Measurements from ENCODE around the gene SEMA3C. TPM values are rescaled to one million over a fixed set of nuclear protein-coding genes. Genes with fewer than 3 reads are reported as not detected.

Gene SEMA3C
- total and polyA plus RNA-seq, 4 experiments from 2014 or later = 0.47 to 0.50 TPM; not detected in 2

DNA sequence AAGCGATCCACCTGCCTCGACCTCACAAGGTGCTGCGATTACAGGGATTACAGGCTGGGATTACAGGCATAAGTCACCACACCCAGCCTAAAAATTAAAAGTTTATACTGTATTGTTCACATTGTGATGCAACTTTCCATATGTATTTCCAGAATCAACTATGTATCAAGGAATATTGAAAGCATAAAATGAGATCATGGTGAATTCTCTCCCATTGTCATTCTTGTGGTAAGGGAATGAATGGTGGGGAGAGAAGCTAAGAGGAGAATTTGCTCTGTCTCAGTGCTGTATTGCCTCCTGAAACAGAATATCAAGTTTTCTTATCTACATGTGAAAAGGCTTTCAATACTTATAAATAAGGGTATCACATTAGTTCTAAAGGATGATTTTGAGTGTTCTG lies 198.7 kb downstream of the SEMA3C start:
- Mint-ChIP-seq H3K4me3 (no peak overlapping the region), H3K4me1 (no peaks in the 10 kb centered on the region), H3K27me3 (no peaks in the 10 kb centered on the region), H3K27ac (no peak overlapping the region), H3K36me3 (no peaks in the 10 kb centered on the region), H3K9me3 (peaks cover 2 to 8% (median 4%) of the 10 kb centered on the region in 8 donors)
- Histone ChIP-seq H3K4me1 (ENCODE audit: insufficient read depth, low read length) (no peaks in the 10 kb centered on the region), H3K36me3 (ENCODE audit: insufficient read depth, low read length) (no peaks in the 10 kb centered on the region), H3K9me3 (ENCODE audit: control insufficient read depth in 1 of 2, low read length in 2 of 2) (no peaks in the 10 kb centered on the region), H3K27ac (ENCODE audit: low read depth, low read length) (no peak overlapping the region), H3K4me3 (ENCODE audit: low read length in 2 of 2) (no peak overlapping the region), H3K27me3 (ENCODE audit: insufficient read depth, low read length) (no peaks in the 10 kb centered on the region)
- ChIA-PET POLR2A (ENCODE audit: partially characterized antibody) (no interaction called here), CTCF (ENCODE audit: partially characterized antibody) (no interaction called here)
- no peak for DNase-seq
- intact Hi-C loops (cut with micrococcal nuclease) = no loop called here

DNA sequence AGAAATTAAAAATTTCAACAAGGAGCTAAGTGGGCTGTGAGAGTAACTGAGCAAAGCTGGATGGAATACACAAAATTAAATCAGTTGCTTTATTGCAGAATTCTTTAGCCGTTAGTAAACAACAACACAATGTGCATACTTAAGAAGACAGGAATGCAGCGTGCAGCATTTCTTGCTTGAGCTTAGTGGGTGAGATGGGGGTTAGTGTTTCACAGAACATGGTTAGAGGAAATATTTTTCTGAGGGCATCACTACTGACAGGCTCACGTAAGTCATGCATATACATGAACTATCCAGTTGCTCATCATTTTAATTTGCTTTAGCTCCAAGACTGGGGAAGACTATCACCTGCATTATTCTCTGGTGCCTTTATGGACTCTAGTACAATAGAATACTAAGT lies 199.6 kb downstream of the SEMA3C start:
- Mint-ChIP-seq H3K27ac (no peak overlapping the region), H3K36me3 (no peaks in the 10 kb centered on the region), H3K4me1 (no peaks in the 10 kb centered on the region), H3K4me3 (no peak overlapping the region), H3K9me3 (peaks cover 2 to 8% (median 4%) of the 10 kb centered on the region in 8 donors), H3K27me3 (no peaks in the 10 kb centered on the region)
- H3K36me3 ChIP-seq (ENCODE audit: insufficient read depth, low read length) = no peaks in the 10 kb centered on the region
- no peaks in the 10 kb centered on the region for H3K27me3 ChIP-seq (ENCODE audit: insufficient read depth, low read length)
- CTCF ChIA-PET (ENCODE audit: partially characterized antibody) = no interaction called here
- no peaks in the 10 kb centered on the region for H3K9me3 ChIP-seq (ENCODE audit: control insufficient read depth in 1 of 2, low read length in 2 of 2)
- POLR2A ChIA-PET (ENCODE audit: partially characterized antibody) = no interaction called here
- no peaks in the 10 kb centered on the region for H3K4me1 ChIP-seq (ENCODE audit: insufficient read depth, low read length)
- no peak for DNase-seq
- H3K4me3 ChIP-seq (ENCODE audit: low read length in 2 of 2) = no peak overlapping the region
- no peak overlapping the region for H3K27ac ChIP-seq (ENCODE audit: low read depth, low read length)
- intact Hi-C loops (cut with micrococcal nuclease) = no loop called here

DNA sequence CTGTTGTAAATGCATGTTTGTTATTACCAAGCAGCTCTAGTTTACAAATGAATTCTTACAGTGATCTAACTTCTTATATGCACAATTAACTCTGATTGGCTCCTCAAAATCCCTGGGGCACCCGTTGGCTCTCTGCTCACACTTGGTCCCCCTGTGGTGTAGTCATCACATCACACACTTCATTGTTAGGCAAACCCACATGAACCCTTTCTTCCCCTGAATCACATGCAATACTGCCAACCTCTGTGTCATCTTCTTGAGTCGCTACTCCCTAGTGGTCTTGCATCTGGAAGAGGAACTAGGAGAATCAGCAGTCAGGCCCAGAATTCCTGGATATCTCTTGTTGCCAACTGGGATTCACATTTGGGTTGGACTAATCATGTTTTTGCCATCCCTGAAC lies 207.3 kb downstream of the SEMA3C start:
- no peak overlapping the region for H3K27ac Mint-ChIP-seq
- no peak for DNase-seq
- Histone ChIP-seq H3K27ac (ENCODE audit: low read depth, low read length) (no peak overlapping the region), H3K4me1 (ENCODE audit: insufficient read depth, low read length) (no peaks in the 10 kb centered on the region), H3K4me3 (ENCODE audit: low read length in 2 of 2) (no peak overlapping the region), H3K9me3 (ENCODE audit: control insufficient read depth in 1 of 2, low read length in 2 of 2) (no peaks in the 10 kb centered on the region), H3K27me3 (ENCODE audit: insufficient read depth, low read length) (no peaks in the 10 kb centered on the region), H3K36me3 (ENCODE audit: insufficient read depth, low read length) (no peaks in the 10 kb centered on the region)
- POLR2A ChIA-PET (ENCODE audit: partially characterized antibody) = no interaction called here
- H3K36me3 Mint-ChIP-seq = no peaks in the 10 kb centered on the region
- intact Hi-C loops (cut with micrococcal nuclease) = no loop called here
- no peak overlapping the region for H3K4me3 Mint-ChIP-seq
- CTCF ChIA-PET (ENCODE audit: partially characterized antibody) = no interaction called here
- H3K27me3 Mint-ChIP-seq = no peaks in the 10 kb centered on the region
- no peaks in the 10 kb centered on the region for H3K4me1 Mint-ChIP-seq
- H3K9me3 Mint-ChIP-seq = peaks cover 0 to 9% (median under 1%) of the 10 kb centered on the region in 8 donors

DNA sequence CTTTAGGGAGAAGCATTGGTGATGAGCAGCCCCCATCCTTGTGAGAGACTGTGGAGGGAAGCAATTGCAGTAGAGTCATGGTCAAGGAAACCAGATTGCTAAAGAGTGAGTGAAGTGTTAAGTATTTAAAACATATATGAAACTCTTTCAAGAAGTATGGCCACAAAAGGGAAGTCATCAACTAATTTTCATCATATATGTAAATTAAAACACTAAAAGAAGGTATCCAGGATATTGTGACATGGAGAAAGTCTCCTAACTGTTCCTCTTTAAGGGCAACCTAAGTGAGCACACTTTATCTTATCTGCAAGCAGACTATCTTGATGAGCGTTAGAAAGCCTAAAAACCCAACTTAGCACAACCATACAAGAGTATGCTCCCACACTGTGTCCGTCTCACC lies 210.7 kb downstream of the SEMA3C start:
- ChIA-PET CTCF (ENCODE audit: partially characterized antibody) (no interaction called here), POLR2A (ENCODE audit: partially characterized antibody) (no interaction called here)
- intact Hi-C loops (cut with micrococcal nuclease) = no loop called here
- Mint-ChIP-seq H3K9me3 (peaks cover 0 to 9% (median 2%) of the 10 kb centered on the region in 8 donors), H3K27me3 (no peaks in the 10 kb centered on the region), H3K36me3 (no peaks in the 10 kb centered on the region), H3K4me3 (no peak overlapping the region), H3K27ac (no peak overlapping the region), H3K4me1 (no peaks in the 10 kb centered on the region)
- H3K36me3 ChIP-seq (ENCODE audit: insufficient read depth, low read length) = no peaks in the 10 kb centered on the region
- no peaks in the 10 kb centered on the region for H3K4me1 ChIP-seq (ENCODE audit: insufficient read depth, low read length)
- no peaks in the 10 kb centered on the region for H3K9me3 ChIP-seq (ENCODE audit: control insufficient read depth in 1 of 2, low read length in 2 of 2)
- DNase-seq = no peak
- H3K4me3 ChIP-seq (ENCODE audit: low read length in 2 of 2) = no peak overlapping the region
- H3K27ac ChIP-seq (ENCODE audit: low read depth, low read length) = no peak overlapping the region
- no peaks in the 10 kb centered on the region for H3K27me3 ChIP-seq (ENCODE audit: insufficient read depth, low read length)

DNA sequence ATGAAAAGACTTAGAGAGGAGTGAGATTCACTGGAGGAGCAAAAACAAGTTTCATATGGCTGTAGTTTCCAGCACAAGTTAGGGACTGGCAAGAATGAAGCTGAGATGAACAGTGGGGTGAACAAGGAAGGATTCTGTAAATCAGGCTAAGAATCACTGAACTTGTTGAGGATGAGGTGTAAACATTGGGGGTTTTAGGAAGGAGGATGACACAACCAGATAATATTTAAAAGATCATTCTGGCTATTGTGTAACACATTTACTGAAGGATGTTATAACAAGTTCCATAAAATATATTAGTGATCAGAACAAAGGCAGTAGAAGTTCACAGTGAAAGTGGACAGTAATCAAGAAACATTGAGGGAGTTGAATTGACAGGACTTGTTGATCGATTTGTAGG lies 211.5 kb downstream of the SEMA3C start:
- H3K27me3 ChIP-seq (ENCODE audit: insufficient read depth, low read length) = no peaks in the 10 kb centered on the region
- no peak overlapping the region for H3K4me3 ChIP-seq (ENCODE audit: low read length in 2 of 2)
- no peak for DNase-seq
- H3K36me3 Mint-ChIP-seq = no peaks in the 10 kb centered on the region
- H3K36me3 ChIP-seq (ENCODE audit: insufficient read depth, low read length) = no peaks in the 10 kb centered on the region
- H3K27ac Mint-ChIP-seq = no peak overlapping the region
- ChIA-PET CTCF (ENCODE audit: partially characterized antibody) (no interaction called here), POLR2A (ENCODE audit: partially characterized antibody) (no interaction called here)
- no peaks in the 10 kb centered on the region for H3K4me1 Mint-ChIP-seq
- no peaks in the 10 kb centered on the region for H3K27me3 Mint-ChIP-seq
- no peak overlapping the region for H3K4me3 Mint-ChIP-seq
- H3K27ac ChIP-seq (ENCODE audit: low read depth, low read length) = no peak overlapping the region
- intact Hi-C loops (cut with micrococcal nuclease) = no loop called here
- H3K4me1 ChIP-seq (ENCODE audit: insufficient read depth, low read length) = no peaks in the 10 kb centered on the region
- H3K9me3 Mint-ChIP-seq = peaks cover 0 to 9% (median 2%) of the 10 kb centered on the region in 8 donors
- no peaks in the 10 kb centered on the region for H3K9me3 ChIP-seq (ENCODE audit: control insufficient read depth in 1 of 2, low read length in 2 of 2)

DNA sequence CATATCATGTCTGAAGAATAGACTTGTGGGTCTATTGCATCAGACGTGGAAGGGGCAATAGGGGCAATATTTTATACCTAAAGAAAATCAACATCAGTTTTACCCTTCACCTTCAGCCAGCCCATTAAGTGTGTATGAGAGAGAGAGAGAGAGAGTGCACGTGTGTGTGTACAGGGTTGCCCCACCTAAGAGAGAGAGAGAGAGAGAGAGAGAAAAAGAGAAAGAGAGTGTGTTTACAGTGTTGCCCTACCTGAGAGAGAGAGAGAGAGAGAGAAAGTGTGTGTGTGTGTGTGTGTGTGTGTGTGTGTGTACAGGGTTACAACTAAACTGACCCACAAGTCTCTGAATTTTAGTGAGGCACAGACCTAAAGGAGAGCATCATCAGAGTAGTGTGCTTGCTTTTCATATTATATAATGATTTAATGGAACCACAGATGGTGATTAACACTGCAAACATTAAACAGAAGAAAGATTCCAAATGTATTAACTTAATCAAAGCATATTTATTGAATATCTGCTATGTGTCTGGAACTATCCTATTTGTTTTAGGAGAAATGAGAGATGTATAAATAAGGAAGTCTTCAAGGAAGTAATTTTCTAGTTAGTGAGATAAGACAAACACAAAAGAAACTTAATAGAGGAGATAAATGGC lies 213.6 kb downstream of the SEMA3C start:
- Mint-ChIP-seq H3K27me3 (no peaks in the 10 kb centered on the region), H3K36me3 (no peaks in the 10 kb centered on the region), H3K4me3 (no peak overlapping the region), H3K4me1 (no peaks in the 10 kb centered on the region), H3K27ac (no peak overlapping the region), H3K9me3 (peaks cover 0 to 5% (median 1%) of the 10 kb centered on the region in 8 donors)
- Histone ChIP-seq H3K9me3 (ENCODE audit: control insufficient read depth in 1 of 2, low read length in 2 of 2) (no peaks in the 10 kb centered on the region), H3K4me1 (ENCODE audit: insufficient read depth, low read length) (no peaks in the 10 kb centered on the region), H3K27ac (ENCODE audit: low read depth, low read length) (no peak overlapping the region), H3K36me3 (ENCODE audit: insufficient read depth, low read length) (no peaks in the 10 kb centered on the region), H3K4me3 (ENCODE audit: low read length in 2 of 2) (no peak overlapping the region), H3K27me3 (ENCODE audit: insufficient read depth, low read length) (no peaks in the 10 kb centered on the region)
- no peak for DNase-seq
- POLR2A ChIA-PET (ENCODE audit: partially characterized antibody) = no interaction called here
- CTCF ChIA-PET (ENCODE audit: partially characterized antibody) = no interaction called here
- intact Hi-C loops (cut with micrococcal nuclease) = no loop called here

DNA sequence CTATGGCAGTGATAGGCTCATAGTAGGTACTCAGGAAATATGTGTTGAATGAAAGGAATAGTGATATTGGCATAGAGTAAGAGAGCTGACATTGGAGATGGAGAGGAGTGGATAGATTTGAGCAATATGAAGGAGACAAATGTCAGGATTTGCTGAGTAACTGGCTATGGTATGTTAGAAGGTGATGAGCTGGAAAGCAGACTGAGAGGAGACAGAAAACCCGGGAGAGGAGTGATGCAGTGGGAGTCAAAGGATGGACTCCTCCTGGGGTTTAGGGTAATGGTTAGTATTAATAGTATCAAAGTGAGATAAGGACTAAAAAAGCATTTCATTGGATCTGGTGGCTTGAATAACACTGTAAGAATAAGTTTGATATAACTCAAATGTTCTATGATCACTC lies 215.6 kb downstream of the SEMA3C start:
- H3K27ac Mint-ChIP-seq = no peak overlapping the region
- H3K36me3 Mint-ChIP-seq = no peaks in the 10 kb centered on the region
- intact Hi-C loops (cut with micrococcal nuclease) = no loop called here
- ChIA-PET CTCF (ENCODE audit: partially characterized antibody) (no interaction called here), POLR2A (ENCODE audit: partially characterized antibody) (no interaction called here)
- no peaks in the 10 kb centered on the region for H3K4me1 Mint-ChIP-seq
- no peaks in the 10 kb centered on the region for H3K4me1 ChIP-seq (ENCODE audit: insufficient read depth, low read length)
- no peak overlapping the region for H3K27ac ChIP-seq (ENCODE audit: low read depth, low read length)
- no peaks in the 10 kb centered on the region for H3K27me3 Mint-ChIP-seq
- H3K9me3 Mint-ChIP-seq = peaks cover 0 to 4% (median 0%) of the 10 kb centered on the region in 8 donors
- no peak overlapping the region for H3K4me3 Mint-ChIP-seq
- no peak overlapping the region for H3K4me3 ChIP-seq (ENCODE audit: low read length in 2 of 2)
- H3K36me3 ChIP-seq (ENCODE audit: insufficient read depth, low read length) = no peaks in the 10 kb centered on the region
- DNase-seq = no peak
- no peaks in the 10 kb centered on the region for H3K27me3 ChIP-seq (ENCODE audit: insufficient read depth, low read length)
- no peaks in the 10 kb centered on the region for H3K9me3 ChIP-seq (ENCODE audit: control insufficient read depth in 1 of 2, low read length in 2 of 2)

DNA sequence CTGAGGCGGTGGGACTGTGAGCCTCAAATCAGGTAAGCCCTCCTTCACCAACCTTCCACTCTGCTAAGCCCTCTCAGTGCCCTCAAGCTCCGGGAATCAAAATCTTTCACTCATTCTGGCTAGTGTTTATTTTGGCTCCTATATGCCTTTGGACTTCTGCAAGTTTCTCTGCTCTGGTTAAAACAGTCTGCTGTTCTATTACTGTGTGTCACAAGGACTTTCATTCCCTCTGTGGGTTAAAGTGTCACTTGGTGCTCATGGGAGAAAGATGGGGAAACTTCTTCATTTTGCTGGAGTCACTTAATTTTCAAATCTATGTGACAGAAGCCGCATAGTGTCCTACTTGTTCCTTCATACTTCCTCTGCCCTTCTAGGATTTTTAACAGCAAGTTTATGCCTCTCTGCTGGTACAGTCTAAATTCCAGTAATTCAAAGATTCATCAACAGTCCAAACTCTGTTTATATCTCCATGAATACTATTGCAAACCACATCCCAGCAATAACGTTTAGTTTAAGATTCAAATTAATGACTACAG lies 219.1 kb downstream of the SEMA3C start:
- Mint-ChIP-seq H3K36me3 (no peaks in the 10 kb centered on the region), H3K9me3 (peaks cover 0 to 4% (median 0%) of the 10 kb centered on the region in 8 donors), H3K4me3 (no peak overlapping the region), H3K4me1 (no peaks in the 10 kb centered on the region), H3K27me3 (no peaks in the 10 kb centered on the region), H3K27ac (no peak overlapping the region)
- no peak overlapping the region for H3K27ac ChIP-seq (ENCODE audit: low read depth, low read length)
- H3K9me3 ChIP-seq (ENCODE audit: control insufficient read depth in 1 of 2, low read length in 2 of 2) = no peaks in the 10 kb centered on the region
- DNase-seq = no peak
- no peaks in the 10 kb centered on the region for H3K27me3 ChIP-seq (ENCODE audit: insufficient read depth, low read length)
- no peak overlapping the region for H3K4me3 ChIP-seq (ENCODE audit: low read length in 2 of 2)
- POLR2A ChIA-PET (ENCODE audit: partially characterized antibody) = no interaction called here
- H3K4me1 ChIP-seq (ENCODE audit: insufficient read depth, low read length) = no peaks in the 10 kb centered on the region
- no peaks in the 10 kb centered on the region for H3K36me3 ChIP-seq (ENCODE audit: insufficient read depth, low read length)
- CTCF ChIA-PET (ENCODE audit: partially characterized antibody) = no interaction called here
- intact Hi-C loops (cut with micrococcal nuclease) = no loop called here

All from CD4-positive, alpha-beta memory T cell (primary cell).